22Rv1 (cell line): ENCODE measurements around the gene GALT.

Experiments used
- H3K27ac ChIP-seq: fragments of 450-650 bp; 2 replicates; pipeline ENCODE4 v1.5.1; 2017
- CTCF ChIP-seq: fragments of 450-650 bp; IDR thresholded peaks from 2 replicates; pipeline ENCODE4 v1.5.1; 2017; ENCODE audit warnings: mild to moderate bottlenecking
- ZFX ChIP-seq: fragments of 450-650 bp; IDR thresholded peaks from 2 replicates; pipeline ENCODE4 v1.6.1; 2017; ENCODE audit warnings: antibody characterized with exemption, borderline replicate concordance

GALT gene

DNA sequence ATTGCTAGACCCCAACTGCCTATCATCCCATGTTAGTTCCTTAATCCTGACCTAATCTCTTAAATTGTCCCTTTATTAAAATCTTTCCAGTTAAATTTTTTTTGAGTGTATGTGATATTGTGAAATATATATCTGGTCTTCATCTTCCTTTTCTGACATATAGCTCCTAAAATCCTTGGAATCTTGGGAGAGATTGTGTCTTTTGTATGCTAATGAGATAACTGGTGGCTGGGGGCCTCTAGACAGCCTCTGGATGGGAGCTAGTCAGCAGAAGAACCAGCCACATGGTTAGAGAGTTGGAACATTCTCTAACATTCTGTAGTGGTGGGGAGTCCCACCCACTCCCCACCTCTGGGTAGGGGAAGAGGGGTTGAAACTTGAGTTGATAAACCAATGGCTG lies 48.3 kb downstream of the GALT start:
- TF ChIP-seq ZFX: no peak
- TF ChIP-seq CTCF: no peak
- no peak overlapping the region for H3K27ac ChIP-seq
